ENCODE measurements around the gene RCSD1.
"Not testable (repeated sequence)": the region's sequence is repeated elsewhere in the genome, so short reads cannot be mapped to it uniquely, and the experiment has no call there.

RCSD1 gene, protein sequence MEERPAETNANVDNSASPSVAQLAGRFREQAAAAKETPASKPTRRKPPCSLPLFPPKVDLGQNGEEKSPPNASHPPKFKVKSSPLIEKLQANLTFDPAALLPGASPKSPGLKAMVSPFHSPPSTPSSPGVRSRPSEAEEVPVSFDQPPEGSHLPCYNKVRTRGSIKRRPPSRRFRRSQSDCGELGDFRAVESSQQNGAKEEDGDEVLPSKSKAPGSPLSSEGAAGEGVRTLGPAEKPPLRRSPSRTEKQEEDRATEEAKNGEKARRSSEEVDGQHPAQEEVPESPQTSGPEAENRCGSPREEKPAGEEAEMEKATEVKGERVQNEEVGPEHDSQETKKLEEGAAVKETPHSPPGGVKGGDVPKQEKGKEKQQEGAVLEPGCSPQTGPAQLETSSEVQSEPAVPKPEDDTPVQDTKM

GRCh38 chr1:167629681-167630567 lies at the start of gene RCSD1:
Gene RCSD1, plus strand, starts transcription at chr1:167630232. Its CDS starts 192 bp downstream, at chr1:167630424.
- in situ Hi-C loops (cut with MboI; ENCODE audit: low sequenced_read_pairs) = no loop called here

- in situ Hi-C loops (cut with MboI; ENCODE audit: low sequenced_read_pairs) = no loop called here
These were observed 48.0 kb upstream of the RCSD1 start for GRCh38 chr1:167582064-167582463.

- in situ Hi-C loops (cut with MboI; ENCODE audit: low sequenced_read_pairs) = no loop called here
These were observed 47.3 kb upstream of the RCSD1 start for GRCh38 chr1:167582722-167583121.

GRCh38 chr1:167584581-167584980 lies 45.5 kb upstream of the RCSD1 start:
- in situ Hi-C loops (cut with MboI; ENCODE audit: low sequenced_read_pairs) = no loop called here

DNA sequence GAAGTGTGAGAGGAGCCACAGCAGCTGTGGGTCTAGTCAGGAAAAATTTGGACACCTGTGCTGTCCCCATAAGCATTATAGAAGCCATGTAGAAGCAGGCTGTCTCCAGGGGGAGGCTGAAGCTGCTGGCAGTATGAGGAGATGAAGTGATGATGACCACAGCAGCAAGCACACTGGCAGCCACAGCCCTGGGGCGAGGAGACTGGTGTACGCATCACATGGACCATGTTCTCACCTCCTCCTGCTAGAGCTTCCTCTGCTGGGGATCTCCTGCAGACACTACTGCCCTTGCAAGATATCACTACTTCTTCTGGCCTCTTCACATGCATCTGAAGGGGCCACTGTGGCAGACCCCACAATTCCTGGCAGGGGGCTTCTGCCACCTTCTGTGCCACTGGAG lies 42.7 kb upstream of the RCSD1 start:
- in situ Hi-C loops (cut with MboI; ENCODE audit: low sequenced_read_pairs) = no loop called here

GRCh38 chr1:167587872-167588271 lies 42.2 kb upstream of the RCSD1 start:
- in situ Hi-C loops (cut with MboI; ENCODE audit: low sequenced_read_pairs) = no loop called here

- in situ Hi-C loops (cut with MboI; ENCODE audit: low sequenced_read_pairs) = no loop called here
These were observed 41.7 kb upstream of the RCSD1 start for GRCh38 chr1:167588361-167588760.

DNA sequence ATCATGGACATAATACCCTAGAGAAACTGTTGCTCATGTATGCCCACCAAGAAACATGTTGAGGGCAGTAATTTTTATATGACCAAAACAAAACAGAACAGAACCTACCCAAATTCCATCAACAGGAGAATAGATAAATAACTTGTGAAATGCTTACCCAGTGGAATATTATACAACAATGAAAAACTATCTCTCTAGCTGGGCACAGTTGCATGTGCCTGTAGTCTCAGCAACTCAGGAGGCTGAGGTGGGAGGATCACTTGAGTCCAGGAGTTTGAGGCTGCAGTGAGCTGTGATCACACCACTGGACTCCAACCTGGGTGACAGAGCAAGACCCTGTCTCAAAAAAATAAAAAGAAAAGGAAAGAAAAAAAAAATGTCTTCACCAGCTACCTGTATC lies 37.6 kb upstream of the RCSD1 start:
- in situ Hi-C loops (cut with MboI; ENCODE audit: low sequenced_read_pairs) = no loop called here

DNA sequence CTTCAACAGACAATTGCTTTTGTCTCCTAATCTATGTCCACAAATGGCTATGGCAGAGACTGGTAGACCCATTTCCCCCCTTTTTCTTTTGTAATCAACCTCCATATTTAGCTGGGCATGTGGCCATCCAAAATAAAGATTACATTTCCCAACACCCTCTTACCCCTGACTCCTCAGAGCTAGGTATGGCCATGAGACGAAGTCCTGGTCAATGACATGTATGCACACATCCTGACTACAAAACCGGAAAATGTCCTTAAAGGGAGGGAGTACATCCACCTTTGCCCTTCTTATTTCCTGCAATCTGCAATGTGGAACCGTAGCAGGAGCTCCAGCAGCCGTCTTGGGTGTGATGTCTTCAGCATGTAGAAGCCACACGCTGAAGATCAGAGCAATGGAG lies 36.2 kb upstream of the RCSD1 start:
- in situ Hi-C loops (cut with MboI; ENCODE audit: low sequenced_read_pairs) = no loop called here

- in situ Hi-C loops (cut with MboI; ENCODE audit: low sequenced_read_pairs) = no loop called here
These were observed 35.2 kb upstream of the RCSD1 start for GRCh38 chr1:167594822-167595221.

GRCh38 chr1:167599957-167600581 lies 30.0 kb upstream of the RCSD1 start:
- in situ Hi-C loops (cut with MboI; ENCODE audit: low sequenced_read_pairs) = no loop called here

DNA sequence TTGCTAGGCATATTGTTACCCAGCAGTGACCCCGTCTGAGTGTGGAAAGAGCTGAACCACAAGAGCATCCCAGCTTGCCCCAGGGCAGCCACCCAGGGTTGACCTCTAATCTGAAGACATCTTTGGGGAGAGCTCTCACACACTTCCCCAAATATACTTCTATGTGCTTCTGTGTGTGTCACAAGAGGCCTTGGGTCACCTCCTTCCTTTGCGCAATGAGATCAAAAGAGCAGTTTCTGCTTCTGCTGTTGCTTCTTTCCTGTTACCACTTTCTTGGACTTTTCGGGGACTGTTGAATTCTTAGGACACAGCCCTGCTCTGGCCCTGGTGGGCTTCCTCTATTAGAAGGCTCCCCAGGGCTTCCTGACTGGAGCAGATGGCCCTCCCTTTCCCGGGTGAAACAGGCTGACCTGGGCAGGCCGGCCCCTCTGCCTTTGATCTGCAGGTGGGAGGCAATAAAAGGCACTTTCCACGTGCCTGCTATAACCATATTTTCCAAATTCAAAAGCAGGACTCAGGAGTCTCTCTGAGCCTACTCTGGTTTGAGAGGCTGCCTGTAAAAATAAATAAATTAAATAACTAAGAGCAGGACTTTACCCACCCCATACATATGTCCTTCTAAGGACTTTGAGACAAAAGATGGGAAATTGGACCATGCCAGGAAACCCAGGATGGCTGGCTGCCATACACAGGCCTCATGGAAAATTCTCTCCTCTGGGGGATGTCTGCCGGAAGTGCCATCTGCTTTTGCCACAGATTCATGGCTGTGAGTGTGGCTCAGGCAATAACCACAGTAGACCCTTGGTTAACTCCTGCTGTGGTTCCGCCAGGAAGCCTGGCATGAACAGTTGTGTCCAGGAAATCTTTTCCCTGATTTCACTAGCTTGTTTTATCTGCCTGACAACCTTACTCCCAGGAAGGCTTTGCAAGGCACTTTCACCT lies 28.3 kb upstream of the RCSD1 start:
- in situ Hi-C loops (cut with MboI; ENCODE audit: low sequenced_read_pairs) = no loop called here

DNA sequence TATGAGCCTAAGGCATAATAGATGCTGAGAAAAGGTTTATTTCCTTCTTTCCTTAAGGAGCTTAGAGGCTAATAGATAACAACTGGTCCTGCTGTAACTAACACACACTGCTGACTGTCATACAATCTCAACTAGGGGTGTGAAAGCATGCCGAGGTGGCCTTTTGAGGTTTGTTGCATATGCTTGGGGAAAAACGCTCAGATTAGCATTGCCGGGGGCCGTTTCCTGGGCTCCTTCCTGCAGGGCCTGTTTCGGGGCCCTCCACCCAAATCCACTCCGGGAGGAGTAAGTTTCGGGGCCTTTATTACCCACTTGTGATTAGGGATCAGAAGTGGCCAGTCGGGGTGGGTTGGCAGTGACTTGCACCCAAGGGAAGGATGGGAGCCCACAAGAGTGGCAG lies 27.2 kb upstream of the RCSD1 start:
- in situ Hi-C loops (cut with MboI; ENCODE audit: low sequenced_read_pairs) = no loop called here

DNA sequence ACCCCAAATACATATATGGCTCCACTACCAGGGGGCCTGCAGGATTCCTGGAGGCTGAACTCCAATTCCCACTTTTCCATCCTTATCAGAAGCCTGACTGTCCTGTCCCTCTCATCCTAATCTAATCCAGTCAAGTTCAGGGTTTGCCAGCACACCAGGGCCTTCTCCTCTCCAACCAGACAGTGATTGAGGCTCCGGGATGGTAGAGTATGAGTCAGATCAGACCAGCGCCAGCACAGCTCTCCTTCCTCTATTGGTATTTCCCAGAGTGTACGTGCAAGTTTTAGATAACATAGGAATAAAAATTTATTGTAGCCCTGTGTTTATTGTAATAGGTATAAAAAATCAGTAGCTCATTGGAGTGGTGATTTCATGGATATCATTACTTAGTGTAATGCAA lies 24.5 kb upstream of the RCSD1 start:
- in situ Hi-C loops (cut with MboI; ENCODE audit: low sequenced_read_pairs) = no loop called here

GRCh38 chr1:167611983-167612382 lies 18.0 kb upstream of the RCSD1 start:
- in situ Hi-C loops (cut with MboI; ENCODE audit: low sequenced_read_pairs) = no loop called here

GRCh38 chr1:167612587-167613385 lies 17.2 kb upstream of the RCSD1 start:
- in situ Hi-C loops (cut with MboI; ENCODE audit: low sequenced_read_pairs) = no loop called here

GRCh38 chr1:167613984-167614383 lies 16.0 kb upstream of the RCSD1 start:
- in situ Hi-C loops (cut with MboI; ENCODE audit: low sequenced_read_pairs) = not testable (repeated sequence)

DNA sequence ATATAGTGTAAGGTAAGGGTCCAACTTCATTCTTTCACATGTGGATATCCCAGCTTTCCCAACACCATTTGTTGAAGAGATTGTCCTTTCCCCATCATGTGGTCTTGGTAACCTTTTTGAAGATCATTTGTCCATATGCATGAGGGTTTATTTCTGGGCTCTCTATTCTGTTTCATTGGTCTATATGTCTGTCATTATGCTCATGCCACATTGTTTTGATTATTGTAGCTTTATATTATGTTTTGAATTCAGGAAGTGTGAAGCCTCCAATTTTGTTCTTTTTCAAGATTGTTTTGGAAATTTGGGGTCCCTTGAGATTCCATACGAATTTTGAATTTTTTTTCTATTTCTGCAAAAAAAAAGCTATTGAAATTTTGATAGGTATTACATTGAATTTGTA lies 15.2 kb upstream of the RCSD1 start:
- in situ Hi-C loops (cut with MboI; ENCODE audit: low sequenced_read_pairs) = no loop called here

DNA sequence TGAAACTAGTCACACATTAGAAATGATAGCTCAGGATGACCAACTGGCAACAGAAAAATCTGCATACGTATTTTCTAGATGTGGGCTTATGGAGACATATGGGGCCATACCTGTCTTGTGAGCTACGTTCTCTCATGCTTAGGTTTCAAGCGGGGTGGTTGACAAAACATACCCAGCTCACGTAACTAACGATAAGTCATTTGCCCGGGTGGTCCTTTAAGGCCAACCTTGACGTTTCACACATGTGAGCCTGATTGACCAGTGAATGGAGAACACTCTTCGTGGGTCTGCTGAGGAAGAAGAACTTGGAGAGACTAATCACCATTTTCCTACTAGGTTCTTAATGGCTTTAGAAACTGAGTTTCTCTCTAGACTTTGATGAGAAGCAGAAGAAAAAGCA lies 13.5 kb upstream of the RCSD1 start:
- in situ Hi-C loops (cut with MboI; ENCODE audit: low sequenced_read_pairs) = no loop called here
